Epithelial cell of esophagus (primary cell): ENCODE data around the gene SLX9.
A peak's percentile ranks its signal among the peaks of the same experiment; 100 is the strongest.

Experiments used
- DNase-seq: peaks from one replicate; pipeline ENCODE4 v3.0.0; 2010; ENCODE audit warnings: low read depth
- H3K4me3 ChIP-seq: 2 replicates; pipeline ENCODE4 v1.5.1; 2011; ENCODE audit warnings: mild to moderate bottlenecking, low read length, control low read depth
- TF ChIP-seq, protein P1 (sequence below): IDR thresholded peaks from 2 replicates; pipeline ENCODE4 v1.5.1; 2011; ENCODE audit warnings: low read depth, mild to moderate bottlenecking, low read length, control low read depth, inconsistent platforms; ENCODE audit not compliant: insufficient read depth; ENCODE audit errors: missing control alignments

Gene SLX9

DNA sequence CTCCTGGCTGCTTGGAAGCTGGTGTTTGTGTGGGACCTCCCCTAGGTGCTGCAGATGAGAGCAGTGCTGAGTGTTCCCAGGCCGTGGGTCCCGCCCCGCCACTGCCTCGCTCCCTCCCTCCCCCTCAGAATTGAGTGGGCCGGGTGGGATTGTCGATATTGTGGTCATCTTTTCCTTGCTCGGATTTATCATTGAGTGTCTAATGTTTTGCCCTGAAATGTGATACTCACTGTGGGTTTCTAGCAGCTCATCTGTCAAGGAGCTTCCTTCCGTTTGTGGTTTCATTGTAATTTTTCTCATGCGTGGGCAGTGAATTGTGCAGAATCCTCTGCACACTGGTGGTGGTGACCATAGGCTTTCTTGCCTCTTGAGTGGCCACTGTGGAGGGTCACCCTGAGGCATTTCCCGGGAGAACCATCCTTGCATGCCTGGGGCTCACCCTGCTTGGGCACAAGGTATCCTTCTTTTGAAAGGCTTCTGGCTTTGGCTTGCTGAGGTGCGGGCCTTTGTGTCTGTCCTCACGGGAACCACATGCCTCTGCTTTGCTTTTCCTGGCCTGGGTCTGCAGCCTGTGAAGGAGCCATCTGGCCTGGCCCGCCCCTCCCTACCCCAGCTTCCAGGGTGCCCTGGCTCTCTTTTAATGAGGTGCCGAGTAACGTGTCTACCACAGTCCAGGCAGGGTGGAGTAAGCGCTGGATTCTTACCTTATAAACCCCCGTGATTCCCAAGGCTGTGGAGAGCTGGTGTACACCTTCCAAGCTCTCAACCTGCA is 25.6 kb downstream of the SLX9 start:
- DNase-seq, result no peak
- TF ChIP-seq, protein P1, sequence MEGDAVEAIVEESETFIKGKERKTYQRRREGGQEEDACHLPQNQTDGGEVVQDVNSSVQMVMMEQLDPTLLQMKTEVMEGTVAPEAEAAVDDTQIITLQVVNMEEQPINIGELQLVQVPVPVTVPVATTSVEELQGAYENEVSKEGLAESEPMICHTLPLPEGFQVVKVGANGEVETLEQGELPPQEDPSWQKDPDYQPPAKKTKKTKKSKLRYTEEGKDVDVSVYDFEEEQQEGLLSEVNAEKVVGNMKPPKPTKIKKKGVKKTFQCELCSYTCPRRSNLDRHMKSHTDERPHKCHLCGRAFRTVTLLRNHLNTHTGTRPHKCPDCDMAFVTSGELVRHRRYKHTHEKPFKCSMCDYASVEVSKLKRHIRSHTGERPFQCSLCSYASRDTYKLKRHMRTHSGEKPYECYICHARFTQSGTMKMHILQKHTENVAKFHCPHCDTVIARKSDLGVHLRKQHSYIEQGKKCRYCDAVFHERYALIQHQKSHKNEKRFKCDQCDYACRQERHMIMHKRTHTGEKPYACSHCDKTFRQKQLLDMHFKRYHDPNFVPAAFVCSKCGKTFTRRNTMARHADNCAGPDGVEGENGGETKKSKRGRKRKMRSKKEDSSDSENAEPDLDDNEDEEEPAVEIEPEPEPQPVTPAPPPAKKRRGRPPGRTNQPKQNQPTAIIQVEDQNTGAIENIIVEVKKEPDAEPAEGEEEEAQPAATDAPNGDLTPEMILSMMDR, result no peak
- no peak overlapping the region for H3K4me3 ChIP-seq

- H3K4me3 ChIP-seq, result no peak overlapping the region
- TF ChIP-seq, protein P1, result no peak
- no peak for DNase-seq
Observed at GRCh38 chr21:44966135-44967081, 26.6 kb downstream of the SLX9 start.

GRCh38 chr21:44967082-44968047 is 27.5 kb downstream of the SLX9 start:
- no peak for DNase-seq
- TF ChIP-seq, protein P1, result no peak
- H3K4me3 ChIP-seq, result no peak overlapping the region

- TF ChIP-seq, protein P1, result no peak
- no peak overlapping the region for H3K4me3 ChIP-seq
- DNase-seq, result no peak
Observed at GRCh38 chr21:44969066-44969670, 29.3 kb downstream of the SLX9 start.

GRCh38 chr21:44969931-44970755 is 30.3 kb downstream of the SLX9 start:
- TF ChIP-seq, protein P1, result no peak
- H3K4me3 ChIP-seq, result no peak overlapping the region
- DNase-seq, result peak; percentile 36
